ENCODE results near the gene AK9.

- TF ChIP-seq CTCF (IDR thresholded peaks at IDR 0.05; ENCODE audit: poor library complexity, severe bottlenecking) (no peak), EP300 (conservative IDR thresholded peaks at IDR 0.05; ENCODE audit: poor library complexity, severe bottlenecking) (no peak), TAF1 (IDR thresholded peaks at IDR 0.05; ENCODE audit: low read depth) (no peak), POLR2AphosphoS5 (IDR thresholded peaks at IDR 0.05) (no peak), EZH2 (IDR thresholded peaks at IDR 0.05; ENCODE audit: borderline replicate concordance, insufficient read depth, low read length, poor library complexity, severe bottlenecking) (no peak)
Measured at GRCh38 chr6:109527989-109528388, 163.0 kb downstream of the AK9 start.

Measured in neural cell (in vitro differentiated cells).